ENCODE measurements around the gene SMYD1.

DNA sequence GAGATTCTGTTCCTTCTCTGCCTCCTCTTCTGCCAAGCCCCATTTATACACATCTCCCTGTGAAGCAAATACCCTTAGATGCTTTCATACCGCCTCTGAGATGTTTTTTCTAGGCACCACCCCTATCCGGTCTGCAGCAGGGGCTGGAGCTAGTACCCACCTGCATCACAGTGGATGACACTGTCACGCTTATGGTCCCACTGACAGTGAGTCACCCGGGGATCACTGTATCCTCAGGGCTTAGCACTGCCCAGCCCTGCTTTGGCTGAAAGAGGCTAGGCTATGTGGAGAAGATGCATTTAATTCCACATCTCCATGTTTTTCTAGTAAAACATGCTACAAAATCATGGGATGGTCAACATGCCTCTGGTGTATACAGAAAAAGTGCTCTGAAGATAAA is 50.3 kb downstream of the SMYD1 start:
- TF ChIP-seq, protein P1, sequence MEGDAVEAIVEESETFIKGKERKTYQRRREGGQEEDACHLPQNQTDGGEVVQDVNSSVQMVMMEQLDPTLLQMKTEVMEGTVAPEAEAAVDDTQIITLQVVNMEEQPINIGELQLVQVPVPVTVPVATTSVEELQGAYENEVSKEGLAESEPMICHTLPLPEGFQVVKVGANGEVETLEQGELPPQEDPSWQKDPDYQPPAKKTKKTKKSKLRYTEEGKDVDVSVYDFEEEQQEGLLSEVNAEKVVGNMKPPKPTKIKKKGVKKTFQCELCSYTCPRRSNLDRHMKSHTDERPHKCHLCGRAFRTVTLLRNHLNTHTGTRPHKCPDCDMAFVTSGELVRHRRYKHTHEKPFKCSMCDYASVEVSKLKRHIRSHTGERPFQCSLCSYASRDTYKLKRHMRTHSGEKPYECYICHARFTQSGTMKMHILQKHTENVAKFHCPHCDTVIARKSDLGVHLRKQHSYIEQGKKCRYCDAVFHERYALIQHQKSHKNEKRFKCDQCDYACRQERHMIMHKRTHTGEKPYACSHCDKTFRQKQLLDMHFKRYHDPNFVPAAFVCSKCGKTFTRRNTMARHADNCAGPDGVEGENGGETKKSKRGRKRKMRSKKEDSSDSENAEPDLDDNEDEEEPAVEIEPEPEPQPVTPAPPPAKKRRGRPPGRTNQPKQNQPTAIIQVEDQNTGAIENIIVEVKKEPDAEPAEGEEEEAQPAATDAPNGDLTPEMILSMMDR (IDR thresholded peaks at IDR 0.05), result no peak
- TF ChIP-seq POLR2AphosphoS5 (IDR thresholded peaks at IDR 0.05), result no peak

Measured in esophagus muscularis mucosa (tissue), 3 donors.